GM04504 (cell line): Measurements from ENCODE around the gene SLMAP.
"Not testable (repeated sequence)": the region's sequence is repeated elsewhere in the genome, so short reads cannot be mapped to it uniquely, and the experiment has no call there.

Experiments used
- DNase-seq: peaks from one replicate; pipeline ENCODE4 v3.0.0-alpha.2; 2012; ENCODE audit warnings: low read depth

The SLMAP gene

GRCh38 chr3:57827757-57828156 is 71.6 kb downstream of the SLMAP start:
- DNase-seq, result no peak

- no peak for DNase-seq
Observed at GRCh38 chr3:57832486-57832885, 76.4 kb downstream of the SLMAP start.

DNA sequence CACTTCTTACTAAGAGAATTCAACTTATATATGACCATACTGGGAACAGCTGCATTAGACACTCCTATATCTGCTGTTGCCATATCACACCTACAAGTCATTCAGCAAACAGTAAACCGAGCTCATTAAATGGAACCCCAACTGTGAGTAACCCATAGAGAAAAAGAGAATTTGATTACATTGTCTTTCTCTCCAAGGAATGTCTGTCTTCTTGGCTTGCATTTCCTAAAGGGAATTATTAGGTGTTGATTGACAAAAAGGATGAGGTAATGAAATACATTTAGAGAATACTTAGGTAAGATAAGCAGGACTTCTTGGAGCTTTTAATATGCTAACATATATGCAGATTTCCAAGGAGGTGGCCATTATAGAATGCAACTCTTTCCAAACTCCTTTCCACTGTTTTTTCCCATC is 76.8 kb downstream of the SLMAP start:
- DNase-seq, result no peak

DNA sequence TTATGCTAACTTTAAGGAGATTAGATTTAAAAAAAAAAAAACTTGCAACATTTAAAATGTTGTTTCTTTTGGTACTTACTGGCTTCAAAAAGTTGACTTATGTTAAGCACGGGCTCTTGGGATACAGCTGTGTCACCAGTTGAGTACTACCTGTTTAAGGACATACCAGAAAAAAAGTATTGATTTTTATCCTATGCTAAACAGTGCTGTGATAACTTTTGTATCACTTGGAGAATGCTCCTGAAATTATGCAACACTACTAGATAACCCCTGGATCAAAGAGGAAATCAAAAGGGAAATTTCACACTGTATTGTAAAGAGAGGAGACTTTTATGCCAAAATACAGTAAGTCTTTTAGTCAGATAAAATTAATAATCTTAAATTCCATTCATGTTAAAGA is 77.7 kb downstream of the SLMAP start:
- no peak for DNase-seq

DNA sequence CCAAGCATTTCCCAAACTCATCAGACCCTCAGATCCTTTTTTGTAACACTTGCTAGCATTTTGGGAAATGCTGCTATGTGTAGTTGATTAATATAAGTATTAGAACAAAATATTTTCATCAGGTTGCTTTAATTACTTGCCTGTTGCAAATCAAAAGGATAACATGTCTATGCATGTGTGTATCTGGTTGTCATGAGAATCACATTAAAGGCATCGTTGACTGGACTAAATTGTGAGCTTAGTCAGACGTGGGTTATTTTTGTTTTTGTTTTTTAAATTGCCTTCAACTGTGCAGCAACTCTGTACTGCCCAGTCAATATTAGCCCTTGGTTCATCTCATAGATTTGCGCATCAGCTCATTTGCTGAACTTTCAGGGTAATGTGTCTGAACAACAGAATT is 81.6 kb downstream of the SLMAP start:
- no peak for DNase-seq

DNA sequence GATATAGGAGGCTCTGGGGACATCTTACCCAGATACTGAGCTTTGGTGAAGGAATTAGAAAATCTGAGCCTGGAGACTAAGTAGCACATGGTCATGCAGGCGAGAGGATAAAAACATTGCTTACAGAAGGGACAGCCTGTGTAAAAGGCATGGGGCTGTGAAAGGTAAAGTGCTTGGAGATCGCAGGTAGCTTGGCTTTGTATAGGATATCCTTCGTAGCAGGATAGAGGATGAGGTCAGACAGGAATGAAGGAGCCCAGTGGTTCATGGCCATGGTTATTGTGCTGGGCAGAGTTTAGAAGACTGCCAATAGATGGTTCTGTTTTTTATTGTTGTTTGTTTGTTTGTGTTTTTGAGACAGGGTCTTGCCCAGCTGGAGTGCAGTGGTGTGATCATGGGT is 82.5 kb downstream of the SLMAP start:
- no peak for DNase-seq

GRCh38 chr3:57840473-57840872 is 84.4 kb downstream of the SLMAP start:
- DNase-seq, result no peak

DNA sequence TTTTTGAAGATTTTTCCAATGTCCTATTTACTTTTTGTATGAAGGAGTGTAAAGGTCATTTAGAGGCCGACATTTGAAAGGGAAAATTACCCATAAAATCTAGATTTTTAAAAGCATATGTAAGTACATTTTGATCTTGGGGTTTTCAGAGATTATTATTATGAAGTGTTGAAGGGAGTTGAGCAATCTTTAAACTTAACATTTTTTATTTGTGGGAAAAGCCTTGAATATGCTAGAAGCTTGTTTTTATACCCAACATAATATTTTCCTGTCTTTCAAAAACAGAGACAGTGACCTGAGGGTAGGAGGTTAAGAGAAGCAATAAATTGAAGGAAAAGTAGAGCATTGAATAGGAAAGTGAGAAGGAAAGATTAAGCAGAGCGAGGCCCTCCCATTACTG is 85.7 kb downstream of the SLMAP start:
- DNase-seq, result no peak

GRCh38 chr3:57848177-57848738 is 92.1 kb downstream of the SLMAP start:
- DNase-seq, result no peak

DNA sequence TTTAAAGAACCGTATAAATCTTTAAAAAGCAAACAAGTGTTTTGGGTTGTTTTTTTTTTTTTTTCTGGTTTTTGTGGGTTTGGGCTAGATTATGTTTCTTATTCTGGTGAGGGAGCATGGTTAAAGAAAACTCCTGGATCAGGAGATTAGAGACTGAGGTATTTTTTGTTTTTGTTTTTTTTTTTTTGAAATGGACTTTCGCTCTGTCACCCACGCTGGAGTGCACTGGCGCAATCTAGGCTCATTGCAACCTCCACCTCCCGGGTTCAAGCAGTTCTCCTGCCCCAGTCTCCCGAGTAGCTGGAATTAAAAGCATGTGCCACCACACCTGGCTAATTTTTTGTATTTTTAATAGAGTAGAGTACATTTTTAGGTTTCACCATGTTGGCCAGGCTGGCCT is 95.2 kb downstream of the SLMAP start:
- DNase-seq, result no peak

GRCh38 chr3:57852896-57853295 is 96.8 kb downstream of the SLMAP start:
- DNase-seq, result no peak

DNA sequence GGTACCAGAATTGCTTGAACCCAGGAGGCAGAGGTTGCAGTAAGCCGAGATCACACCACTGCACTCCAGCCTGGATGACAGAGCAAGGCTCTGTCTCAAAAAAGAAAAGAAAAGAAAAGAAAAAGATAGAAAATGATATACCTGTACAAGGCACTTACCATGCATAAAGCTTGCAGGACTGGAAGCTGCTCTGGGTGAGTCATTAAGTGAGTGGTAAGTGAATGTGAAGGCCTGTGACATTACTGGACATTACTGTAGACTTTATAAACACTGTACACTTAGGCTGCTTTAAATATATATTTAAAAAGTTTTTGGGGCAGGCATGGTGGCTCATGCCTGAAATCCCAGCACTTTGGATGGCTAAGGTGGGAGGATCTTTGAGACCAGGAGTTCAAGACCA is 99.2 kb downstream of the SLMAP start:
- no peak for DNase-seq

GRCh38 chr3:57855943-57856342 is 99.8 kb downstream of the SLMAP start:
- no peak for DNase-seq

GRCh38 chr3:57856675-57857074 is 100.6 kb downstream of the SLMAP start:
- DNase-seq, result no peak

GRCh38 chr3:57862894-57863293 is 106.8 kb downstream of the SLMAP start:
- DNase-seq, result no peak

DNA sequence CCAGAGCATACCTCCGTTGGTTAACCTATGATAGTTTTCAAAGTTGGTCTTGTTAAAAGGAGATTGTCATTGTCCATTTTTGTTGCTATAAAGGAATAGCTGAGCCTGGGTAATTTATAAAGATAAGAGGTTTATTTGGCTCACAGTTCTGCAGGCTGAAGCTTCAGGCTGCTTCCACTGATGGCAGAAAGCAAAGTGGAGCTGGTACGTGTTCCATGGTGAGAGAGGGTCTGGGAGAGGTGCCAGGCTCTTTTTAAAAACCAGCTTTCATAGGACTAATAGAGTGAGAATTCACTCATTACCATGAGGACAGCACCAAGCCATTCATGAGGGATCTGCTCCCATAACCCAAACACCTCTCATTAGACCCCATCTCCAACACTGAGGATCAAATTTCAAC is 107.3 kb downstream of the SLMAP start:
- DNase-seq, result no peak

DNA sequence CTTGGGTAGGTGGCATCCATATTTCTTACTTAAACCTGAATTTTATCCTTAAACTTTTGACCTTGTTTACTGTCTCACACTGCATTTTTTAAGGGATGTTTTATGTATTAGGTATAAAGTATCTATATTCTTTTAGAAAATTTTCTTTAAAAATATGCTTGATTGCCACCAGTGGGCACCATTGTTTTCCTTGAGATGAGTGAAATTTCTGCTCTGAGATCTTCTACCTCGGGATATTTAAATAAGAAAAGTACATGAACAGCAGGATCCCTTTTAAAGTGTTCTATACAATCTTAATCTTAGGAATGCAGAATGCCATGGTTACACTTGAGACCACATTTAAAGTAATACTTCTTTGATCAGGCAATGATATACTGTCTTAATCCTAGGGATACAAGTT is 108.7 kb downstream of the SLMAP start:
- no peak for DNase-seq

- DNase-seq, result not testable (repeated sequence)
Observed at GRCh38 chr3:57869110-57869509, 113.0 kb downstream of the SLMAP start.

DNA sequence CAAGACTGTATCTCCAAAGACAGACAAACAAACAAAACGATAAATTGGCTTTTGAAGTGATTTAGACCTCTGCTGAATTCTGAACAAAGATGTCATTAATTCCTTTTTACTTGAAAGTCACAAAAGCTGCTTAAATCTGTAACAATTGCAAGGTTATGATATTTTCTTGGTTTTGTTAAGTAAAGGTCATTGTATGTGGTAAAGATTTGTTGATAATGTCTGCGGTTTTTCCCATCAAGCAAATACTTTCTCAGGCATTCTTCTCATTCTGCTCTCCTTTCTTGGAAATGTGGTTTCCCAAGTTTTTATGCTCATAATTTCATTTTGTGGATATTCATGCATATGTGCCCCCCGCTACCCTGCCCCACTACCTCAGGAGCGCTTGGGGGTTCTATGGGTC is 116.5 kb downstream of the SLMAP start:
- no peak for DNase-seq

DNA sequence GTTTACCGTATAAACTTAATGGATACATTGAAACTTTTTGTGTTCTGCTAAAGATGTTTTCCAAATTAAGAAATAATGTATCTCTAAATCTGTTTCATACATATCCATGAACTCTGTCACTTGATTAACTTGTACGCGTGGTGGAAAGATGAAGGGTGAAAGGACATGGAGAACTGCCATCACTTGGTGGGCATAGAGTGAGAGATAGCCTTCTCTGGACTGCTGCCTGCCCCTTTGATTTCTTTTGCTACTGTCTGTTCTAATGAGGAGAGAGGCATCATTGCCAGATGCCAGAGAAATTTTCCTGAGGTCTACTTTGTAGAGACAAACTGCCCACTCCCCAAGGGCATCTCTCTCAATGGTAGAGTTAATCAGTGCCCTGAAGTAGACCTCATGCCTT is 120.5 kb downstream of the SLMAP start:
- no peak for DNase-seq

GRCh38 chr3:57877116-57877515 is 121.0 kb downstream of the SLMAP start:
- DNase-seq, result no peak

DNA sequence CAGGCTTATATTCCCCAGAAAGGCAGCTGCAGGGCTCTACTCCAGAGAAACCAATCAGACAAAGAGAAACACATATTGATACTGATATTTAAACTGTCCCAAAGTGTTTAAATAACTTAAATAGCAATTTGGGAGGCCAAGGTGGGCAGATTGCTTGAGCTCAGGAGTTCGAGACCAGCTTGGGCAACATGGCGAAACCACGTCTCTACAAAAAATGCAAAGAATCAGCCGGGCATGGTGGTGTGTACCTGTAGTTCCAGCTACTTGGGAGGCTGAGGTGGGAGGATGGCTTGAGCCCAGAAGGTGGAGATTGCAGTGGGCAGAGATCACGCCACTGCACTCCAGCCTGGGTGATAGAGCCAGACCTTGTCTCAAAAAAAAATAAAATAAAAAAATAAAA is 128.3 kb downstream of the SLMAP start:
- DNase-seq, result not testable (repeated sequence)

DNA sequence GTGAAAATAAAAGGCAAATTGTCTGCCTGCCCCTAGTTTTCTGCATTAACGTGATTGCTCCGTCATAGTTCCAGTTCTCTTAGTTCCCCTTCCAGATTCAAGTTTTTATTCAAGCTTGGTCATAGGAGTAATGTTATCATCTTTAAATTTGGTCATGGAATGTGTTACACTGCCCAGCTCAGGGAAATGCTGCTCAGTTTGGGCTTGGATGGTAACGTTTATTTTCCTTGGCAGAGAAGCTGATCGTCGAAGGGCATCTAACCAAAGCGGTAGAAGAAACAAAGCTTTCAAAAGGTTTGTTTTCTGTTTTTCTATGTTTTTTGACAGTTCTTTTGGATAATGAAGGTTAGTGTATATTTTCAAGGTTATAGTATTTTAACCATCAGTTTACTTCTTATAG is 133.7 kb downstream of the SLMAP start:
- no peak for DNase-seq

DNA sequence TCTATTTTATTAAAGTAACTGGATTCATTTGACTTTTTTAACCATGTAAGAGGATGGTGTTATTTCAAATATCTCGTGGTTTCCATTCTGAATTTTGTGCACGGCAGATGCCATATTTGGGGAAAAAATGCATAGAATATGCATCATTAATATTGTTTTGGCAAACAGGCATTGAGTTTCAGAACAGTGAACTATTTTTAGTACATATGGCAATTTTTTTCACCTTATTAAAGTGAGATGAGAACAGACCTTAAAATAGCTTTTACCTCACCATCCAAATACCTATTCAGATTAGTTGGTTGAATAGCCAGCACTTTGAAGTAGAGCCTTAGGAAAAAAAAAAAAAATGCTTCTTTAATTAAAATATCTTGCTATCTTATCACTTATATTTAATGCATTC is 134.8 kb downstream of the SLMAP start:
- DNase-seq, result no peak

- no peak for DNase-seq
Observed at GRCh38 chr3:57892423-57892822, 136.3 kb downstream of the SLMAP start.
